Endothelial cell of umbilical vein (primary cell): ENCODE results near the gene TAMM41. TPM values are rescaled to one million over a fixed set of nuclear protein-coding genes. Genes with fewer than 3 reads are reported as not detected.

ENCODE experiments used
- BruUV-seq: library from RNA; stranded (reverse); fragments of 400-500 nt; replicated peaks from 2 replicates; lab custom pipeline; 2021; lab: Mats Ljungman, UMichigan
- CTCF ChIA-PET: fragments of 300-600, 350-600 bp; sonication (Branson Sonifier 250); formaldehyde crosslinking; loops from one replicate; lab custom pipeline; 2021; ENCODE audit warnings: antibody characterized with exemption, inconsistent platforms; lab: Charles Lee
- POLR2A ChIA-PET: fragments of 300-600, 350-600 bp; sonication (Branson Sonifier 250); formaldehyde crosslinking; loops from one replicate; lab custom pipeline; 2021; ENCODE audit warnings: antibody characterized with exemption, inconsistent platforms; lab: Charles Lee
- DNase-seq: peaks from one replicate; pipeline ENCODE4 v3.0.0-alpha.2; 2011; ENCODE audit warnings: low read depth, low spot score
- FAIRE-seq: peaks from 2 replicates; lab custom pipeline; 2011; peaks lifted over from hg19 to GRCh38; lab: Jason Lieb, UNC
- H2AFZ ChIP-seq: 2 replicates; pipeline ENCODE4 v1.6.0; 2012; ENCODE audit warnings: low read depth, low read length, control low read depth, inconsistent platforms
- H3K27ac ChIP-seq: 2 replicates; pipeline ENCODE4 v1.5.1; 2011; ENCODE audit warnings: low read depth, mild to moderate bottlenecking, control low read depth, low read length, moderate library complexity; ENCODE audit not compliant: insufficient read depth
- H3K27me3 ChIP-seq, 2 experiments: 2 replicates each; pipeline versions ENCODE4 v1.6.0 to v1.6.1; 2011; ENCODE audit warnings: low read length in 2 of 2, mixed read lengths in 1 of 2; ENCODE audit not compliant: control insufficient read depth in 2 of 2, insufficient read depth in 2 of 2
- H3K36me3 ChIP-seq, 2 experiments: 2 replicates in 1 of 2; 3 replicates in 1 of 2; pipeline ENCODE4 v1.5.1; 2011; ENCODE audit warnings: low read length in 2 of 2, mild to moderate bottlenecking in 1 of 2, moderate library complexity in 1 of 2; ENCODE audit not compliant: control insufficient read depth in 2 of 2, insufficient read depth in 2 of 2; ENCODE audit errors: extremely low read depth in 1 of 2
- H3K4me1 ChIP-seq: 3 replicates; pipeline ENCODE4 v1.5.1; 2011; ENCODE audit warnings: mild to moderate bottlenecking, low read length; ENCODE audit not compliant: control insufficient read depth, insufficient read depth; ENCODE audit errors: extremely low read depth
- H3K4me2 ChIP-seq: 2 replicates; pipeline ENCODE4 v1.6.1; 2011; ENCODE audit warnings: low read length, control low read depth, mixed read lengths; ENCODE audit not compliant: insufficient read depth
- H3K4me3 ChIP-seq, 3 experiments: fragments of 200-600 bp in 1 of 3; sonication (generic), shearing (Covaris generic) in 1 of 3; replicated peaks in 1 of 3; 2 replicates each; pipeline ENCODE4 v1.5.1; 2011 to 2016; ENCODE audit warnings: control low read depth in 3 of 3, low read length in 3 of 3, mild to moderate bottlenecking in 2 of 3, inconsistent platforms in 1 of 3, low read depth in 1 of 3, moderate library complexity in 1 of 3; ENCODE audit not compliant: insufficient read depth in 1 of 3
- H3K79me2 ChIP-seq: 2 replicates; pipeline ENCODE4 v1.6.0; 2012; ENCODE audit warnings: low read length, inconsistent platforms; ENCODE audit not compliant: control insufficient read depth, insufficient read depth
- H3K9ac ChIP-seq: replicated peaks from 2 replicates; pipeline ENCODE3; 2011; ENCODE audit warnings: low read length, control low read depth; ENCODE audit not compliant: insufficient read depth; ENCODE audit errors: extremely low read depth
- H3K9me1 ChIP-seq: replicated peaks from 3 replicates; pipeline ENCODE4 v1.6.0; 2011; ENCODE audit warnings: mild to moderate bottlenecking, low read length; ENCODE audit not compliant: control insufficient read depth, insufficient read depth; ENCODE audit errors: extremely low read depth
- H3K9me3 ChIP-seq: replicated peaks from 2 replicates; pipeline ENCODE4 v1.5.1; 2012; ENCODE audit warnings: low read length, inconsistent platforms; ENCODE audit not compliant: control insufficient read depth, insufficient read depth
- H4K20me1 ChIP-seq: replicated peaks from 2 replicates; pipeline ENCODE3; 2011; ENCODE audit warnings: mild to moderate bottlenecking, low read length; ENCODE audit not compliant: control insufficient read depth, insufficient read depth; ENCODE audit errors: extremely low read depth
- CTCF ChIP-seq, 2 donors: IDR thresholded peaks; 1 replicate in 1 of 2; 2 replicates in 1 of 2; pipeline ENCODE4 v1.5.1; 2011; ENCODE audit warnings: low read length in 2 of 2, mild to moderate bottlenecking in 2 of 2, moderate library complexity in 2 of 2, control low read depth in 1 of 2, inconsistent platforms in 1 of 2, low read depth in 1 of 2; ENCODE audit not compliant: insufficient read depth in 1 of 2; ENCODE audit errors: extremely low read depth in 1 of 2
- EZH2 ChIP-seq: IDR thresholded peaks from 2 replicates; pipeline ENCODE4 v1.6.1; 2012; ENCODE audit warnings: borderline replicate concordance, low read depth, mild to moderate bottlenecking, moderate library complexity, low read length, inconsistent platforms; ENCODE audit not compliant: severe bottlenecking
- FOS ChIP-seq: IDR thresholded peaks from 2 replicates; pipeline ENCODE4 v1.6.1; 2011; ENCODE audit warnings: mild to moderate bottlenecking, low read length, moderate library complexity, borderline replicate concordance; ENCODE audit not compliant: insufficient read depth
- GATA2 ChIP-seq: IDR thresholded peaks from 2 replicates; pipeline ENCODE4 v1.7.0; 2011; ENCODE audit warnings: low read depth, mild to moderate bottlenecking, moderate library complexity, mixed read lengths, low read length; ENCODE audit not compliant: insufficient read length, insufficient read depth
- MAX ChIP-seq: IDR thresholded peaks from 2 replicates; pipeline ENCODE4 v1.6.1; 2011; ENCODE audit not compliant: insufficient read depth, insufficient read length
- dilution Hi-C: fragments of 300-500 bp; cut with MboI; formaldehyde crosslinking; loops from one replicate; pipeline ENCODE4 v1.15.0; 2019; ENCODE audit warnings: low sequenced_read_pairs; ENCODE audit not compliant: extremely low pct_ligation_motif_present
- intact Hi-C: fragments of 100-400 bp; cut with micrococcal nuclease; formaldehyde crosslinking; loops from one replicate; pipeline ENCODE4 v1.10.0; 2022
- polyA plus RNA-seq, 4 experiments: library from polyadenylated mRNA; depleted of rRNA in 3 of 4; stranded (reverse) in 3 of 4; unstranded in 1 of 4; fragments of >200 nt; gene quantifications; 2 replicates each; pipeline versions ENCODE4 v1.2.1 to v1.2.3, GENCODE V29; 2011 to 2012; ENCODE audit warnings: missing spikeins in 1 of 4
- total RNA-seq: library from RNA; stranded (reverse); gene quantifications from 2 replicates; pipeline ENCODE4 v1.2.3, GENCODE V29; 2021

Gene TAMM41
- total and polyA plus RNA-seq, 2 donors (not counting 3 experiments of a cell fraction or from before 2014, with no cell fraction given): 12.6 to 29.7 TPM

- Histone ChIP-seq H3K9me3 (no peaks in the 10 kb centered on the region), H3K9ac (no peak overlapping the region), H3K4me2 (no peak overlapping the region), H3K4me1 (no peaks in the 10 kb centered on the region), H3K9me1 (no peaks in the 10 kb centered on the region), H3K27ac (no peak overlapping the region), H3K4me3 (no peak overlapping the region), H4K20me1 (no peaks in the 10 kb centered on the region), H2AFZ (no peak overlapping the region), H3K36me3 (peaks cover 0 to 9% of the 10 kb centered on the region in 2 experiments), H3K27me3 (no peaks in the 10 kb centered on the region), H3K79me2 (no peaks in the 10 kb centered on the region)
- ChIA-PET POLR2A (no interaction called here), CTCF (interaction anchor here (2.2 to 2.3 kb wide), 2 partner anchors 11 to 426 kb away, joined by 12 to 48 read pairs; no protein-coding TSS in a partner anchor)
- DNase-seq (no peak), FAIRE-seq (no peak)
- intact Hi-C loops (loop anchor here (10.0 kb wide), 1 partner anchor 241 kb away; no protein-coding TSS in a partner anchor), dilution Hi-C loops (no loop called here)
- TF ChIP-seq GATA2 (no peak), MAX (no peak), EZH2 (no peak), CTCF (IDR thresholded peaks at IDR 0.05; ENCODE audit: extremely low read depth in 1 of 2, insufficient read depth in 1 of 2, low read depth in 1 of 2, low read length in 2 of 2) (no peak), FOS (no peak)
- no TSS peak for BruUV-seq
These were observed 41.0 kb downstream of the TAMM41 start for GRCh38 chr3:11805716-11806115.
